ENCODE measurements around the gene CARD11. TPM values are rescaled to one million over a fixed set of nuclear protein-coding genes. Genes with fewer than 3 reads are reported as not detected.

Gene CARD11
- total RNA-seq, 6 experiments from 2014 or later = not detected

GRCh38 chr7:3009086-3009485, 34.6 kb downstream of the CARD11 start:
- no peak overlapping the region for H3K4me3 Mint-ChIP-seq
- H3K4me1 Mint-ChIP-seq (ENCODE audit: low read depth) = no peaks in the 10 kb centered on the region
- H3K27me3 Mint-ChIP-seq (ENCODE audit: insufficient read depth) = peaks cover 3% of the 10 kb centered on the region
- H3K9me3 Mint-ChIP-seq = peaks cover 13% of the 10 kb centered on the region; the same call in 1 of the 2 replicates
- no peak for DNase-seq
- H3K27ac Mint-ChIP-seq = no peak overlapping the region
- H3K36me3 Mint-ChIP-seq (ENCODE audit: low read depth) = no peaks in the 10 kb centered on the region
- TF ChIP-seq CTCF (IDR thresholded peaks at IDR 0.05) = no peak

- Mint-ChIP-seq H3K4me3 (no peak overlapping the region), H3K36me3 (ENCODE audit: low read depth) (no peaks in the 10 kb centered on the region), H3K27me3 (ENCODE audit: insufficient read depth) (peaks cover 3% of the 10 kb centered on the region), H3K4me1 (ENCODE audit: low read depth) (no peaks in the 10 kb centered on the region), H3K27ac (no peak overlapping the region), H3K9me3 (peaks cover 13% of the 10 kb centered on the region; the same call in 1 of the 2 replicates)
- no peak for DNase-seq
- no peak for TF ChIP-seq CTCF (IDR thresholded peaks at IDR 0.05)
These were observed 35.3 kb downstream of the CARD11 start for GRCh38 chr7:3008386-3008785.

GRCh38 chr7:3007696-3008095, 36.0 kb downstream of the CARD11 start:
- H3K9me3 Mint-ChIP-seq = peaks cover 13% of the 10 kb centered on the region; the same call in 1 of the 2 replicates
- H3K4me3 Mint-ChIP-seq = no peak overlapping the region
- H3K27ac Mint-ChIP-seq = no peak overlapping the region
- H3K36me3 Mint-ChIP-seq (ENCODE audit: low read depth) = no peaks in the 10 kb centered on the region
- H3K27me3 Mint-ChIP-seq (ENCODE audit: insufficient read depth) = peaks cover 3% of the 10 kb centered on the region
- no peak for DNase-seq
- H3K4me1 Mint-ChIP-seq (ENCODE audit: low read depth) = no peaks in the 10 kb centered on the region
- TF ChIP-seq CTCF (IDR thresholded peaks at IDR 0.05) = no peak

- H3K27ac Mint-ChIP-seq = no peak overlapping the region
- DNase-seq = no peak
- peaks cover 18% of the 10 kb centered on the region; the same call in 1 of the 2 replicates for H3K9me3 Mint-ChIP-seq
- no peaks in the 10 kb centered on the region for H3K36me3 Mint-ChIP-seq (ENCODE audit: low read depth)
- no peak for TF ChIP-seq CTCF (IDR thresholded peaks at IDR 0.05)
- peaks cover 3% of the 10 kb centered on the region for H3K27me3 Mint-ChIP-seq (ENCODE audit: insufficient read depth)
- H3K4me3 Mint-ChIP-seq = no peak overlapping the region
- H3K4me1 Mint-ChIP-seq (ENCODE audit: low read depth) = no peaks in the 10 kb centered on the region
These were observed 38.4 kb downstream of the CARD11 start for GRCh38 chr7:3005257-3005656.

GRCh38 chr7:3003936-3004335, 39.7 kb downstream of the CARD11 start:
- Mint-ChIP-seq H3K36me3 (ENCODE audit: low read depth) (no peaks in the 10 kb centered on the region), H3K4me3 (no peak overlapping the region), H3K4me1 (ENCODE audit: low read depth) (no peaks in the 10 kb centered on the region), H3K27ac (no peak overlapping the region), H3K27me3 (ENCODE audit: insufficient read depth) (peaks cover 2% of the 10 kb centered on the region), H3K9me3 (peaks cover 17% of the 10 kb centered on the region; the same call in 1 of the 2 replicates)
- no peak for TF ChIP-seq CTCF (IDR thresholded peaks at IDR 0.05)
- no peak for DNase-seq

GRCh38 chr7:3002631-3003030, 41.0 kb downstream of the CARD11 start:
- H3K36me3 Mint-ChIP-seq (ENCODE audit: low read depth) = no peaks in the 10 kb centered on the region
- H3K9me3 Mint-ChIP-seq = peaks cover 9% of the 10 kb centered on the region
- H3K4me1 Mint-ChIP-seq (ENCODE audit: low read depth) = no peaks in the 10 kb centered on the region
- no peak overlapping the region for H3K27ac Mint-ChIP-seq
- no peak overlapping the region for H3K4me3 Mint-ChIP-seq
- no peaks in the 10 kb centered on the region; the same call in none of the 2 replicates for H3K27me3 Mint-ChIP-seq (ENCODE audit: insufficient read depth)
- TF ChIP-seq CTCF (IDR thresholded peaks at IDR 0.05) = no peak
- no peak for DNase-seq

Measured in HFFc6 (cell line).